GM19438 (cell line): ENCODE data around the gene DDX25.

Experiments used
- ATAC-seq: cut with Tn5 transposase; IDR thresholded peaks from one replicate; pipeline ENCODE4 v1.9.1; 2021; ENCODE audit warnings: low read depth; ENCODE audit not compliant: unreplicated experiment

Gene DDX25

GRCh38 chr11:125948278-125949051, 44.2 kb downstream of the DDX25 start:
- ATAC-seq: no peak

GRCh38 chr11:125949271-125950177, 45.2 kb downstream of the DDX25 start:
- no peak for ATAC-seq

GRCh38 chr11:125950178-125950490, 45.8 kb downstream of the DDX25 start:
- ATAC-seq: no peak

- no peak for ATAC-seq
Observed at GRCh38 chr11:125950696-125951651, 46.7 kb downstream of the DDX25 start.

GRCh38 chr11:125951731-125952130, 47.4 kb downstream of the DDX25 start:
- no peak for ATAC-seq

GRCh38 chr11:125952559-125952958, 48.3 kb downstream of the DDX25 start:
- ATAC-seq: no peak

GRCh38 chr11:125952973-125953372, 48.7 kb downstream of the DDX25 start:
- ATAC-seq: no peak

- ATAC-seq: no peak
Observed at GRCh38 chr11:125953401-125953935, 49.2 kb downstream of the DDX25 start.

GRCh38 chr11:125954123-125954944, 50.0 kb downstream of the DDX25 start:
- ATAC-seq: no peak

GRCh38 chr11:125954945-125955640, 50.8 kb downstream of the DDX25 start:
- no peak for ATAC-seq

GRCh38 chr11:125955856-125956255, 51.5 kb downstream of the DDX25 start:
- no peak for ATAC-seq

- no peak for ATAC-seq
Observed at GRCh38 chr11:125956391-125957134, 52.3 kb downstream of the DDX25 start.

GRCh38 chr11:125957618-125958332, 53.5 kb downstream of the DDX25 start:
- no peak for ATAC-seq

- ATAC-seq: no peak
Observed at GRCh38 chr11:125958872-125959400, 54.6 kb downstream of the DDX25 start.

- ATAC-seq: no peak
Observed at GRCh38 chr11:125959511-125959910, 55.2 kb downstream of the DDX25 start.

GRCh38 chr11:125959931-125960330, 55.6 kb downstream of the DDX25 start:
- no peak for ATAC-seq

- ATAC-seq: no peak
Observed at GRCh38 chr11:125960771-125961170, 56.5 kb downstream of the DDX25 start.
